Omental fat pad (tissue), 4 donors: ENCODE measurements around the gene WNT2B. TPM values are rescaled to one million over a fixed set of nuclear protein-coding genes. Genes with fewer than 3 reads are reported as not detected.

Source experiments
- ATAC-seq: fragments of 150-250 bp; one replicate; pipeline ENCODE4 v1.9.1; 2016; ENCODE audit warnings: mild to moderate bottlenecking, moderate library complexity; ENCODE audit not compliant: low FRiP score
- DNase-seq: peaks from one replicate; pipeline ENCODE4 v3.0.0-alpha.2; 2019; ENCODE audit warnings: low spot score
- total RNA-seq, 4 donors: library from RNA; depleted of rRNA; stranded (reverse); fragments of >200 nt; gene quantifications; one replicate each; pipeline ENCODE4 v1.1.0, GENCODE V29; 2016
- TF ChIP-seq, protein P1 (sequence below), 3 donors: fragments of 450-650 bp; IDR thresholded peaks; one replicate each; pipeline ENCODE4 v1.5.1; 2016 to 2017; ENCODE audit warnings: antibody characterized with exemption in 3 of 3, mild to moderate bottlenecking in 3 of 3, moderate library complexity in 2 of 3

WNT2B gene
- total RNA-seq, 4 donors from 2014 or later = 5.0 to 14.3 (median 11.9) TPM

DNA sequence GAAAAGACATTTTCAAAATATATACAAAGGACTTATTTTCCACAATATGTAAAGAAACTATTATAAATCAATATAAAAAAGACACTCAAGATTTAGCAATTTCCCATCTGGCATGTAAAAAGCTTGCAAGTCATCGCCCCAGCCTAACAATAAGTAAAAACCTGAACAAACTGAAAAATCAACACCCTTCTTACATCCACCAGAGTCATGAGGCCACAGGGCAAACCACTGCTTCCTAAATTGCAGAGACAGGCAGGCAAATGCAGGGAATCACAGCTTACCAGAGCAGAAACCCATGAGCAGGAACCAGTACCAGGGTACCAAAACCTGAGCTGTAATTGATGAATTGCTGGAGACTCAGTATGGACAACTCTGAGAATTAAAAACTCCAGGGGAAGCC lies 16.7 kb upstream of the WNT2B start:
- DNase-seq (no peak), ATAC-seq (no peak)
- TF ChIP-seq, protein P1, sequence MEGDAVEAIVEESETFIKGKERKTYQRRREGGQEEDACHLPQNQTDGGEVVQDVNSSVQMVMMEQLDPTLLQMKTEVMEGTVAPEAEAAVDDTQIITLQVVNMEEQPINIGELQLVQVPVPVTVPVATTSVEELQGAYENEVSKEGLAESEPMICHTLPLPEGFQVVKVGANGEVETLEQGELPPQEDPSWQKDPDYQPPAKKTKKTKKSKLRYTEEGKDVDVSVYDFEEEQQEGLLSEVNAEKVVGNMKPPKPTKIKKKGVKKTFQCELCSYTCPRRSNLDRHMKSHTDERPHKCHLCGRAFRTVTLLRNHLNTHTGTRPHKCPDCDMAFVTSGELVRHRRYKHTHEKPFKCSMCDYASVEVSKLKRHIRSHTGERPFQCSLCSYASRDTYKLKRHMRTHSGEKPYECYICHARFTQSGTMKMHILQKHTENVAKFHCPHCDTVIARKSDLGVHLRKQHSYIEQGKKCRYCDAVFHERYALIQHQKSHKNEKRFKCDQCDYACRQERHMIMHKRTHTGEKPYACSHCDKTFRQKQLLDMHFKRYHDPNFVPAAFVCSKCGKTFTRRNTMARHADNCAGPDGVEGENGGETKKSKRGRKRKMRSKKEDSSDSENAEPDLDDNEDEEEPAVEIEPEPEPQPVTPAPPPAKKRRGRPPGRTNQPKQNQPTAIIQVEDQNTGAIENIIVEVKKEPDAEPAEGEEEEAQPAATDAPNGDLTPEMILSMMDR (IDR thresholded peaks at IDR 0.05) = no peak

DNA sequence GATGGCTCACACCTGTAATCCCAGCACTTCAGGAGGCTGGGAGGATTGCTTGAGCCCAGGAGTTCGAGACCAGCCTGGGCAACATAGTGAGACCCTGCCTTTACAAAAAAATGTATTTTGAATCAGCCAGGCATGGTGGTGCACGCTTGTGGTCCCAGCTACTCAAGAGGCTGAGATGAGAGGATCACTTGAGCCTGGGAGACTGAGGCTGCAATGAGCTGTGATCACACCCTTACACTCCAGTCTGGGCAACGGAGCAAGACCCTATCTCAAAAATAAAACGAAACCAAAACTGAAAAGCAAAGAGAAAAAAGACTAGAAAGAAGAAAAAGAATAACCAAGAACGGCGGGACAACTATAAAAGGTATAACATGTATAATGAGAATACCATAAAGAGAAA lies 15.4 kb upstream of the WNT2B start:
- TF ChIP-seq, protein P1 (IDR thresholded peaks at IDR 0.05) = no peak
- DNase-seq (no peak), ATAC-seq (no peak)

DNA sequence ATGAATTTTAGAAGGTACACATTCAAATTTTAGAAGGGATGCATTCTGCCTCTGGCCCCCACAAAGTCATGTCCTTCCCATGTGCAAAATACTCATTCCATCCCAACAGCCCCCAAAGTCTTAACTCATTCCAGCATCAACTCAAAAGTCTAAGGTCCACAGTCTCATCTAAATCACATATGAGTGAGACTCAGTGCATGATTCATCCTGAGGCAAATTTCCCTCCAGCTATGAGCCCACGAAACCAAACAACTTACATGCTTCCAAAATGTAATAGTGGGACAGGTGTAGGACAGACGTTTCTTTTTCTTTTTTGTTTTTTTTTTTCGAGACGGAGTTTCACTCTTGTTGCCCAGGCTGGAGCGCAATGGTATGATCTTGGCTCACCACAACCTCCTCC lies 12.5 kb upstream of the WNT2B start:
- DNase-seq (no peak), ATAC-seq (no peak)
- TF ChIP-seq, protein P1 (IDR thresholded peaks at IDR 0.05) = no peak

DNA sequence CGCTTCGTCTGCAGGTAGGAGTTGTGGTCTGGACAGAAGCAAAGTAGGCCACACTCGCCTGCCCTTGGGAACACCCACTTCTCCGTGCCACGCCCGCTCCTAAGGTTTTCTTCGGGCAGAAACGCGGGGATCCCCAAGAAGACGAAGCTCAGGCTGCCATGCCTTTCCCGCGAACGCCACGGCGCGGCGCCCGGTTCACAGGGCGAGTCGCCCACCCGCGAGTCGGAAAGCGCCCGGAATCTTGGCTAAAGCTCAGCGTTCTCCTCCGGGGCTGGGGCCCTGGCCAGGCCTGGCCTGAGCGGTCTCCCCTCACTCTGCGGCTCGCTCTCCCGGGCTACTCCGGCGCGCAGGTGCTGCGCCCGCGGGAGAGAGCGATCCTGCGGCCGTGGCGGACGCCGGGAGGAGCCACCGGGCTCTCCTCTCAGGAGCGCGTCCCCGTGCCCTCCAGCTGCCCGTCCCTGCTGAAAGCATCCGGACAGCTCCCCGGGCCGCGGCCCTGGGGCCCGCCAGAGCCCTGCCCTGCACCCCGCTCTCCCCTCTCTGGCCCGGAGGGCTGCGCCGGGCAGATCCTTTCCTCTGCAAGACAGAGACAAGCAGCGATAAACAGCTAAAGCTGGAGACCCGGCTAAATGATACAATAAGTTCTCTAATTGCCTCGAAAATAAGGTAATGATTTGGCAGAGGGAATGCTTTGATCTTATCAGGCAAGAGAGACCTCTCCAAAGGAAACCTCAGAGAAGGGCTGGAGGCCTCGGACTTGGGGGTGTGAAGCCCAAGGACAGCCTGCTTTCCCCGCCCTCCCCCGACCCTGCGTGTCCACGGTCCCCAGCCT lies 6.7 kb upstream of the WNT2B start:
- TF ChIP-seq, protein P1 (IDR thresholded peaks at IDR 0.05) = peak in 1 of 3 donors; percentile 30
- DNase-seq (peak; percentile 48), ATAC-seq (peak; percentile 80)

DNA sequence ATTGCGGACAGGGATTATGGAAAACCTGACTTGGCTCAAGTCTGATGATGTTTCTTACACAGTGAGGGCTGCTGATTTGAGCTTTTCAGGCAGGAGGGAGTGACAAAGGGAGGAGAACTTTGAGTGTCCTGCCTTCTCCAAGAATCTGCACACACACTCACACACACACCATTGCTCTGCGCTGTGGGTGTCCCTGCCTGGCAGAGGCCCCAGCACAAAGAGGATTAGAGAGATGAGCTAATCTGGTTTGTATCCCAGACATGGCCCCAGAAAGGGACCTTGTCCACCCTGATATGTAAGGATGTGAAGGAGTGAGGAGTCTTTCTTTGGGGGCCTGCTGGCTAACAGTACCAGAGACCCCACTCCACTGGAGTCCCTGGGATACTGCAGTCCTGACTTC lies 5.9 kb upstream of the WNT2B start:
- DNase-seq (no peak), ATAC-seq (no peak)
- TF ChIP-seq, protein P1 (IDR thresholded peaks at IDR 0.05) = no peak

DNA sequence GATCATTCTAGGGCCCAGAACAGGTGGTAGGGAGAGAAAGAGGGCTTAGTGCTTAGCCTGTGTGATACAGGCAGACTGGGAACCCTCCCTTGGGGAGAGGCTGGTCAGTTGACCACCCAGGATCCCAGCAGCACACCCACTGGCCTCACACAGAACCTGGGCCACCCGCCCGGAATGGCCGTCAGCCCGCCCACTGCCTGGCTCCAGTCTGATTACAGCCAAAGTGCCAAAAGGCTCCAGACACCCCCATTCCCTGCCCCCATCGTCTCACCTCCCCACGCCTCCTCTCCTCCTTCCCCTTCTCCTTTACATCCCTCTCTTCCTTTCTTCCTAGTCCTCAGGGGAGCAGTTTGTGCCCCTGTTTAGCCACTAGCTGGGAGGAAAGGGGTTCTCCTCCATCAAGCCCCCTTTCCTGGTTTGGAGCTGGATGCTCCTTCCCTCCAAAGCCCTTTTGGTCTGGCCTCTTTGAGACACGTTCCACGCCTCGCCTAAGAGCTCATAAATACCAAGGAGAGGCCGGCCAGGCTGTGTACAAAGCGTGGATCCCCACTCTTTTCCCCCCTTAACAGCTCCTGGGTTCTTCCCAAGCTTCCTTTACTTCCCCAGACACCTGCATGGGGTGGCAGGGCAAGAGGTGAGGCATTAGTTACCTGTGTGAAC lies 4.6 kb upstream of the WNT2B start:
- DNase-seq (no peak), ATAC-seq (peak; percentile 23)
- TF ChIP-seq, protein P1 (IDR thresholded peaks at IDR 0.05) = no peak
